Right cardiac atrium (tissue), 5 donors: ENCODE data around the gene ZNF500. TPM values are rescaled to one million over a fixed set of nuclear protein-coding genes. Genes with fewer than 3 reads are reported as not detected.
"Not testable (repeated sequence)": the region's sequence is repeated elsewhere in the genome, so short reads cannot be mapped to it uniquely, and the experiment has no call there.

Experiments used
- ATAC-seq, 2 donors: fragments of 200-7000 bp; cut with Tn5 transposase; one replicate each; pipeline versions ENCODE4 v1.8.0 to v1.9.1; 2020; ENCODE audit warnings: moderate library complexity in 2 of 2, mild to moderate bottlenecking in 1 of 2
- DNase-seq, 3 donors: peaks; one replicate each; pipeline ENCODE4 v3.0.0-alpha.2; 2020
- H3K27ac ChIP-seq: one replicate; pipeline ENCODE4 v1.5.1; 2013; ENCODE audit warnings: mild to moderate bottlenecking, low read length, control low read depth, moderate library complexity
- H3K27me3 ChIP-seq: one replicate; pipeline ENCODE4 v1.6.1; 2013; ENCODE audit not compliant: control insufficient read depth, insufficient read depth
- H3K4me1 ChIP-seq: one replicate; pipeline ENCODE4 v1.6.1; 2013; ENCODE audit warnings: low read length; ENCODE audit not compliant: control insufficient read depth, insufficient read depth
- H3K4me3 ChIP-seq: one replicate; pipeline ENCODE4 v1.5.1; 2013; ENCODE audit warnings: low read length, control low read depth
- H3K9me3 ChIP-seq: one replicate; pipeline ENCODE4 v1.6.1; 2013; ENCODE audit warnings: low read length; ENCODE audit not compliant: control insufficient read depth
- WGBS: extraction: QIAGEN DNeasy Blood & Tissue Kit; methylation state at CpG from one replicate; pipeline ENCODE4 v1.1.7; 2013; 5-methylcytosine and 5-hydroxymethylcytosine counted together
- intact Hi-C, 4 donors: fragments of 100-400 bp; cut with DNase I; formaldehyde crosslinking; loops; one replicate each; pipeline versions ENCODE4 v1.11.0 to v1.14.0; 2022 to 2023
- polyA plus RNA-seq: library from polyadenylated mRNA; stranded (reverse); fragments of 200-250 nt; gene quantifications from one replicate; pipeline ENCODE4 v1.2.3, GENCODE V29; 2013
- total RNA-seq, 4 donors: library from RNA; stranded (reverse); fragmentation: NEBNext Ultra II Directional; extraction: Animal tissue kit (Norgen Biotek cat#: 25700); gene quantifications; one replicate each; pipeline ENCODE4 v1.2.1, GENCODE V29; 2021
- donor health status: healthy with polysubstance abuse.
- donor health status: DM: no; HTN: yes; CAD: no.
- donor health status: DM: no; HTN: no; CAD: no.
- donor health status: DM: no; HTN: yes; CAD: no; lungs with severe emphysema.
- donor health status: DM: yes; HTN: yes; CAD: no.

Gene ZNF500
- total and polyA plus RNA-seq, 5 donors = 6.8 to 10.7 (median 8.3) TPM

DNA sequence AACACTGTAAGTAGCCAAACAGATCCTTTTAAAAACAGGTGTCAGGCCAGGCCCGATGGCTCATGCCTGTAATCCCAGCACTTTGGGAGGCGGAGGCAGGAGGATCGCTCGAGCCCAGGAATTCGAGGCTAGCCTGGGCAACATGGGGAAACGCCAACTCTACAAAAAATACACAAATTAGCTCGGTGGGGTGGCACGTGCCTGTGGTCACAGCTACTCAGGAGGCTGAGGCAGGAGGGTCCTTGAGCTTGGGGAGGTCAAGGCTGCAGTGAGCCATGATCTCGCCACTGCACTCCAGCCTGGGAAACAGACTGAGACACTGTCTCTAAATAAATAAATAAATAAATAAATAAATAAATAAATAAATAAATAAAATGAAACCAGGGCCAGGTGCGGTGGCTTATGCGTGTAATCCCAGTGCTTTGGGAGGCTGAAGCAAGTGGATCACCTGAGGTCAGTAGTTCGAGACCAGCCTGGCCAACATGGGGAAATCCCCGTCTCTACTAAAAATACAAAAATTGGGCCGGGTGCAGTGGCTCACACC lies 17.6 kb upstream of the ZNF500 start:
- H3K4me3 ChIP-seq, intact Hi-C loops, H3K4me1 ChIP-seq, DNase-seq, ATAC-seq, H3K27ac ChIP-seq, H3K27me3 ChIP-seq, H3K9me3 ChIP-seq: not testable (repeated sequence)
- WGBS = 88% methylated on average over 14 of the region's 14 CpGs

- H3K9me3 ChIP-seq = no peaks in the 10 kb centered on the region
- intact Hi-C loops = no loop called here
These were observed 17.0 kb upstream of the ZNF500 start for GRCh38 chr16:4783951-4784336.

GRCh38 chr16:4783251-4783950 lies 16.4 kb upstream of the ZNF500 start:
- intact Hi-C loops = no loop called here
- H3K9me3 ChIP-seq = no peaks in the 10 kb centered on the region
- ATAC-seq (no peak), DNase-seq (no peak)
- no peaks in the 10 kb centered on the region for H3K27me3 ChIP-seq
- H3K4me1 ChIP-seq = no peaks in the 10 kb centered on the region
- no peak overlapping the region for H3K27ac ChIP-seq
- WGBS = 86% methylated on average over 25 of the region's 25 CpGs
- no peak overlapping the region for H3K4me3 ChIP-seq

More at GRCh38 chr16:4783951-4784336, 17.0 kb upstream of the ZNF500 start:
- 71% methylated on average over 16 of the region's 16 CpGs for WGBS
- ATAC-seq (no peak), DNase-seq (no peak)
- H3K27me3 ChIP-seq = no peaks in the 10 kb centered on the region
- no peak overlapping the region for H3K27ac ChIP-seq
- H3K4me1 ChIP-seq = no peaks in the 10 kb centered on the region
- no peak overlapping the region for H3K4me3 ChIP-seq

- ATAC-seq (no peak), DNase-seq (no peak)
- intact Hi-C loops = no loop called here
- Histone ChIP-seq H3K27ac (no peak overlapping the region), H3K4me3 (no peak overlapping the region), H3K27me3 (no peaks in the 10 kb centered on the region), H3K4me1 (no peaks in the 10 kb centered on the region), H3K9me3 (no peaks in the 10 kb centered on the region)
- 81% methylated on average over 4 of the region's 4 CpGs for WGBS
These were observed 13.3 kb upstream of the ZNF500 start for GRCh38 chr16:4780235-4780634.

GRCh38 chr16:4778050-4778392 lies 11.1 kb upstream of the ZNF500 start:
- ATAC-seq = no peak
- no peak for DNase-seq
- H3K27ac ChIP-seq = no peak overlapping the region
- H3K4me1 ChIP-seq = no peaks in the 10 kb centered on the region
- no peak overlapping the region for H3K4me3 ChIP-seq
- no peaks in the 10 kb centered on the region for H3K27me3 ChIP-seq
- intact Hi-C loops = no loop called here
- WGBS = 85% methylated on average over 5 of the region's 5 CpGs
- H3K9me3 ChIP-seq = no peaks in the 10 kb centered on the region

GRCh38 chr16:4777339-4778049 lies 10.5 kb upstream of the ZNF500 start:
- H3K27me3 ChIP-seq = no peaks in the 10 kb centered on the region
- H3K4me1 ChIP-seq = no peaks in the 10 kb centered on the region
- 86% methylated on average over 17 of the region's 17 CpGs for WGBS
- H3K27ac ChIP-seq = no peak overlapping the region
- intact Hi-C loops = no loop called here
- no peak overlapping the region for H3K4me3 ChIP-seq
- H3K9me3 ChIP-seq = no peaks in the 10 kb centered on the region
- ATAC-seq (no peak), DNase-seq (no peak)

DNA sequence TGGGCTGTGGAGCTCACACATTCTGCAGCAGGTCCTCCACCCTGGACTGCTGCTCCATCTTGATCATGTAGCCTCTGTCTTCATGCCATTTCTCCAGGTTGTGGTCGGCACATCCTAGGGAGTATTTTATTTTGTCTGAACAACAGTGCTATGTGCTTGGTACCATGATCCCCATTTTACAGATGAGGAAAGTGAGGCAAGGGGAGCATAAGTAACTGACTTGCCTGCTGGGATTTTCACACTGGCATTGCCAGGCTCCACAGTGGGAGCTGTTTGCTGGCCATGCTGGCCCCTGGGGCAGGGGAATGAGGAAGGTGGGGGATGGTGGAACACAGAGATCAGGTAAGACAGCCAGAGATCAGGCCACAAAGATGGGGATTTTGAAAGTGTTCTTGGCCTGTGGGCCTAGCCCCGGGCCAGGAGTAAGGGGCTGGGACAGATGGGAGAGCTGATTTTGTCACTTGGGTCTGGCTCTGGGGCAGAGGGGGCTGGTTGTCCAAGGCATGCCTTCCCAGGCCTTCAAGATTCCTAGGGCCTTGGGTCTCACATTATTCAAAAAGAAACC lies 9.3 kb upstream of the ZNF500 start:
- DNase-seq = no peak
- Histone ChIP-seq H3K27ac (no peak overlapping the region), H3K27me3 (no peaks in the 10 kb centered on the region), H3K9me3 (no peaks in the 10 kb centered on the region), H3K4me1 (no peaks in the 10 kb centered on the region), H3K4me3 (no peak overlapping the region)
- ATAC-seq = no peak
- 90% methylated on average over 2 of the region's 2 CpGs for WGBS
- intact Hi-C loops = no loop called here

DNA sequence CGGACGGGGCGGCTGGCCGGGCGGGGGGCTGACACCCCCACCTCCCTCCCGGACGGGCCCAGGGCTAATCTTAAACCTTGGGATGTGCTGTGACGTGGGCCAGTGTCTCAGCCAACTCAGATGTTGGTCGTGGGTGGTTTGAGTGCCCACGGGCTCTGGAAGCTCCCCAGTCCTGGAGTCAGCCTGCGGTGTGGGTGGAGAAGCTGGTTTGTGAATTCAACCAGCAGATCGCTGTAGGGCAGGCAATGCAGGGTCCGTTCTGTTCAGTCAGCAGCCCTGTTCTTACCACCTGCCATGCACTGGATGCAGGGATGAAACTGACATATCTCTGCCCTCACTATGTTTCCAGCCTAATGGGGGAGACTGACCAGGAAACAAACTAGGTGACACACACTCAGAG lies 8.0 kb upstream of the ZNF500 start:
- no peak for ATAC-seq
- intact Hi-C loops = no loop called here
- no peak overlapping the region for H3K27ac ChIP-seq
- no peaks in the 10 kb centered on the region for H3K9me3 ChIP-seq
- H3K27me3 ChIP-seq = no peaks in the 10 kb centered on the region
- WGBS = 84% methylated on average over 13 of the region's 13 CpGs
- no peak overlapping the region for H3K4me3 ChIP-seq
- DNase-seq = peak in 1 of 3 donors; percentile 19
- H3K4me1 ChIP-seq = no peaks in the 10 kb centered on the region

GRCh38 chr16:4772351-4772750 lies 5.4 kb upstream of the ZNF500 start:
- no peaks in the 10 kb centered on the region for H3K4me1 ChIP-seq
- H3K4me3 ChIP-seq = no peak overlapping the region
- H3K27ac ChIP-seq = no peak overlapping the region
- no peaks in the 10 kb centered on the region for H3K27me3 ChIP-seq
- WGBS = 76% methylated on average over 5 of the region's 5 CpGs
- intact Hi-C loops = no loop called here
- no peaks in the 10 kb centered on the region for H3K9me3 ChIP-seq
- no peak for ATAC-seq
- peak in 1 of 3 donors; percentile 10 for DNase-seq

DNA sequence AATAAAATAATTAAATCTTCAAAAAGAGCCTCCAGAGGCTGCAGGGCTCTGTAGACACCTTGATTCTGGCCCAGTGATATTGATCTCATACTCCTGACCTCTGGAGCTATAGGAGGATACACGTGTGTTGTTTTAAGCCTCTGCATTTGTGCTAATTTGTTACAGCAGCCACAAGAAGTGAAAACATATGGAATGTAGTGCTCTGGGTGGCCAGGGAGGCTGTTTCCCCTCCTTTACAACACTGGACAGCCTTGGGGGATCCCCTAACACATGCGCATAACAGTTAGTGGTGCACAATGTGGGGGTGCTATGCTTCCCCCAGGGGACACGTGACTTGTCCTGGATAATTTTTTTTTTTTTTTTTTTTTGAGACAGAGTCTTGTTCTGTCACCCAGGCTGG lies 4.7 kb upstream of the ZNF500 start:
- intact Hi-C loops = no loop called here
- no peaks in the 10 kb centered on the region for H3K27me3 ChIP-seq
- DNase-seq (peak in 1 of 3 donors; percentile 16), ATAC-seq (no peak)
- H3K27ac ChIP-seq = no peak overlapping the region
- H3K4me1 ChIP-seq = no peaks in the 10 kb centered on the region
- H3K9me3 ChIP-seq = no peaks in the 10 kb centered on the region
- WGBS = 62% methylated on average over 3 of the region's 3 CpGs
- no peak overlapping the region for H3K4me3 ChIP-seq

GRCh38 chr16:4769306-4769638 lies 2.3 kb upstream of the ZNF500 start:
- ATAC-seq = no peak
- intact Hi-C loops = no loop called here
- no peak overlapping the region for H3K4me3 ChIP-seq

More at GRCh38 chr16:4769306-4769638, 2.3 kb upstream of the ZNF500 start:
- 57% methylated on average over 7 of the region's 7 CpGs for WGBS
- Histone ChIP-seq H3K27me3 (no peaks in the 10 kb centered on the region), H3K27ac (no peak overlapping the region), H3K9me3 (no peaks in the 10 kb centered on the region), H3K4me1 (peaks cover 2% of the 10 kb centered on the region)
- no peak for DNase-seq
